HG03139 (cell line): ENCODE data around the gene SHISA9.

Source experiments
- ATAC-seq: cut with Tn5 transposase; IDR thresholded peaks from one replicate; pipeline ENCODE4 v1.9.1; 2021; ENCODE audit not compliant: unreplicated experiment

SHISA9 gene

DNA sequence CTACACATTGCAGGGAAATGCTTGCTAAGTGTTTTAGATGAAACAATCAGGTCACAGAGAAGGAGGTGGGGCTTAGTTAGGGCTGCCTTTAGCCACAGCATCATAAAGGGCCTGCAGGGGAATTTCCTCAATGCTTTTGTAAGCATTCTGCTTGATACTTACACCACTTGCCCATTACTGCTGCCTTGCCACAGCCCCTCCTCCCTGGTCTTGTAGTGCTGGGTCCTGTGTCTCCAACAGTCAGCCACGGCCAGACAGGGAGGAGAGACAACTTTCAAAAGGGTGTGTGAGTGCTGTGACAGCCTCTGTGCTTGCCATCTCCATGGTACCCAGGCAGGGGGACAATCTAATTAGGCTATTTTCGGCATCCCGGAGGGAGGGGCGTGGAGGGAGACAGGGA is 111.2 kb downstream of the SHISA9 start:
- ATAC-seq: no peak

DNA sequence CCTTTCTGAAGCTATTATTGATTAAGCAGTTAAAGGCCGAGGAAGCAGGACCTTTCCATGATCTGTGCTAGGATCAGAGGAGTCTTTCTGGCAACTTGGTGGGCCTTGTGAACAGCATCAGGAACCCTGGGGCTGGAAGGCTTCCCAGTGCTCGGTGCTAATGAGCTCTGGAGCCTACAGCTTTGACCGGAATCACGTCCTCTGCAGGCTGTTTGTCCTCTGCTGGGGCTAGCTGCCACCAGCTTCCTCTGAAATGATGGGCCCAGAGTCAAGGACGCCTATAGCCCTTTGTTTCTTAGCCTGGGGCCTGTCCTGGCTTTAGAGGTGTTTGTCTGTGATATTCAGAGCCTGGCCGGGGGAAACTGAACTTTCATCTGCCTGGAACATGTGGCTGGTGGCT is 111.6 kb downstream of the SHISA9 start:
- ATAC-seq: no peak

DNA sequence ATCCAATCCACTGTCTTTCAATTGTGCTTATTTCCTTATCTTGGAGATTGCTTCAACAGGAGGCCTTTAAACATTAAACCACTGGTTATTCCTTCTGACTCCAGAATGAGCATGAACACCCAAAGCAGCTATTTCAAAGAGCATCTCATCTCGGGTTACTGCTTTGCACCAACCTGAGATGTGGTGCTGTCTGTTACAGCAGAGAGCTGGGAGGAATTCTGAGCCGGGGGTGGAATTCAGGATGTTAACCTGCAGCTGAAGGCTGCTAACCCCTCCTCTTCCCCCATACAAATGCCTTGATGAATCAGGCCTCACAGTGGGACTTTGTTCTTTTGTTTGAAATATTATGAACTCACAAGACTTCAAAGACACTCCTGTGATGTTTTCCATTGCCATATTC is 113.1 kb downstream of the SHISA9 start:
- no peak for ATAC-seq

DNA sequence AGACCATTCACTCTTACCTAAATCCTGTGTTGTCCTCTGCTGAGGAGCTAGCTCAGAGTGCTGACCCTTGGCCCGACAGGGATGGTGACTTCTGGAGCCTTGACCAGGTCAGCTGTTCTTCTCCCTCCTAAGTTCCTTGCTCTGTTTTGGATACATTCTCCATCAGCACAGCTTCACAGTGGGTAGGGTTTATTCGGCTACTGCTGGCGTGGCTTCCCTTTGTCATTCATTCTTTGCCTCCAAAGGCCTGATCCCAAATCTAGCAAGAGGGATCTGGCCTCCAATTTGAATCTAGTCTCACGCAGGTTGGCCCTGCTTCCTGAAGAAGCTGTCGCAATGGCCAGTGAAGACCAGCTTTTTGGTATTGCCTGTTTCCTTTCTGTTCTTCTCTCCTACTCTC is 116.6 kb downstream of the SHISA9 start:
- ATAC-seq: no peak

DNA sequence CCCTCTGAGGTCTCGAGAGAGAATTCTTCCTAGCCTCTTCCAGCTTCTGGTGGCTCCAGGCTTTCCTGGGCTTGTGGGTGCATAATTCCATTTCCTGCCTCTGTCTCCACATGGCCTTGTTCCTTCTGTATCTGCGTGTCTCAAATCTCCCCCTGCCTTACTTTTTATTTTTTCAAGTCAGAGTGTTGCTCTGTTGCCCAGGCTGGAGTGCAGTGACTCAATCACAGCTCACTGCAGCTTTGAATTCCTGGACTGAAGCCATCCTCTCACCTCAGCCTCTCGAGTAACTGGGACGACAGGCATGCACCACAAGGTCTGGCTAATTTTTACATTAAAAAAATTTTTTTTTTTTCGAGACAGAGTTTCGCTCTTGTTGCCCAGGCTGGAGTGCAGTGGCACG is 120.6 kb downstream of the SHISA9 start:
- no peak for ATAC-seq

DNA sequence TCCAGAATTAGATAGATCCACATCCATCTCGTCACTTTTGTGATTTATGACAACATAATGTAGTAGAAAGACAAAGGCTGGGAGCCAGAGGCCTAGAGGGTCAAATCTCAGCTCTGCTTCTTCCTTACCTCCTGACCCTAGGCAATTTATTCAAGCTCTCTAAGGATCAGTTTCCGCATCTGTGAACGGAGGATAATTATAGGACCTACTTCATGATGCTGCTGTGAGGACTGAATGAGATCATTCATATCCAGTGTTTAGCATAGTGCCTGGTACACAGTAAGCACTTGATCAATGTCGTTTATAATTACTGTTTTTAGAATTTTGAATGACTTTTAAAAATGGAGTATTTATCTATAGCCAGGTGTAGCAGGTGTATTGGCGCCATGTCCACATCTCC is 128.4 kb downstream of the SHISA9 start:
- ATAC-seq: no peak

DNA sequence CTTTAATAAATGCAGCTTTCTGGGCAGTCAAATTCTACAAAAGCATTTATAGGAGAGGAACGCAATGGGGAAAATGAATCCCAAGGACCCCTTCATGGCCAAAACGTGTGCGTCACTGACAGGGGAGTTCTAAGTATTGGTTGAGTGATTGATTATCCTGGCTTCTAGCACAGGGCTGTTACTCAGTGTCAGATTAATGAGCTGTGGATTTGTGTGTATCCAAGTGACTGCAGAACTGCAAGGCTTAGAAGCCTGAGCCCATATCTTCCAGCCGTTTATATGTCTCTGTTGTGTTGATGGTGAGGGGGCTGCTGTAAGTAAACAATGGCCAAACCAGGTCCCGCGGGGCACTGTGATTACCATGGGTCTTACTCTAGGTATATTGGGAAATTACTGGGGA is 129.4 kb downstream of the SHISA9 start:
- no peak for ATAC-seq

DNA sequence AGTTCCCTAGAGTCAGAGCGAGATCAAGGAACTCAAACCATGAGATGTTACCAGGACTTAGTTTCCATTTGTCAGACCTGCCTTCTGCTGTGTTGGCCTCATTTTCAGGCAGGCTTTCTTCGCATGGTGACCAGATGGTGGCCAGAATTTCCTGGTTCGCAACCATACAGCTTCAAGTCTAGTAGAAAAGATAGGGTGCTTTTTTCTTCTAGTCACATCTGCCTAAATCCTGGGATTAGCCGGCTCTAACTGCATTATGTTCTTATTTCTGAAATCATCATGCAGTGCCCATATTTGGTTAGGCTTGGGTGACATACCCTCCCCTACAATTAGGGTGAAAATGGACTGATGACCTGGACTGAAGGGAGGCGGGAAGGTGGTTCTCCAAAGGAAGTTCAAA is 131.5 kb downstream of the SHISA9 start:
- ATAC-seq: no peak

DNA sequence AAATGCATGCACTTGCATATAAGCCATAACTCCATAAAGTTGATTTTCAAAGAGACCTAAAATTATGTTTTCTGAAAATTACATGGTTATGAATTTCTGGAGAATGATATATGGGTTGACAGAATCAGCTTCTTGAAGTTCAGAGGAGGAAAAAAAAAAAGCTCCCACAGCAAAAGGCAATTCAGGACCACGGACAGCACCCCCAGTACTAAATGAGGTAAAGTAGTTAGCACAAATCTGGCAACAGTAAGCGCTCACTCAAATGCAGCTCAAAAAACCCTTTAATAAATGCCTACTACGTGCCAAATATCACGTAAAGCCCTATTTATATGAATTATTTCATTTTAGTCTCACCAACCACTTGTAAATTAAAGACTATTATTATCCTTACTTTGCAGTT is 135.2 kb downstream of the SHISA9 start:
- ATAC-seq: no peak

DNA sequence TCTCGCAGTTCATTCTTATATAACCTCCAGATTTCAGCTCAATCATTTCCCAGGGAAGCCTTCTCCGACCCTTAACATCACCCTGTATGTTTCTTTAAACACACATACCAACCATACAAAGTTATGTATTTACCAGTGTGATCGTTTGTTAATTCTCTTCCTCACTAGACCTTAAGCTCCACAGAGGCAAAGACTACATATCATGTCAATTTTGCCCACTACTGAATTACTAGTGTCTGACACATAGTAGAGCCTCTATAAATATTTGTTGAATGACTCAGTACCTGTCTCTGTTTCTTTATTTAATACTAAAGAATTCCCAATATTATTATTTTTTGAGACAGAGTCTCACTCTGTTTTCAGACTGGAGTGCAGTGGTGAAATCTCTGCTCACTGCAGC is 137.2 kb downstream of the SHISA9 start:
- no peak for ATAC-seq

DNA sequence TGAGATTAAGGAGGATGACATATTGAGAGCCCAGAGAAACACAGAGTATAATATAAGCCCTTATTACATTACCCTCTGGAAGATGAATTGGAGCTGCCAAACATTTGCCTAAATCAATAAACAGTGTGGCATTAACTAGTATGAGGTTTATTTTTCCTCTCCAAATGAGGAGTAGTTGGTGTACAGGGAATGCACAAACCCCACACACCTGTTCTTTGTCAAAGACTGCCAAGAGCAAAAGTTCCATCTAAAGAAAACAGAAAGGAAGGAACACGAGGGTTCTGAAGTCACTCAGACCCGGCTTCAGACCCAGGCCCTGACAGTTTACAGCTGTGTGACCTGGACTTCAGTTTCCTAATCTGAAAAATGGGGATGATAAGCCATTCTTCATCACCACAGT is 138.1 kb downstream of the SHISA9 start:
- no peak for ATAC-seq

DNA sequence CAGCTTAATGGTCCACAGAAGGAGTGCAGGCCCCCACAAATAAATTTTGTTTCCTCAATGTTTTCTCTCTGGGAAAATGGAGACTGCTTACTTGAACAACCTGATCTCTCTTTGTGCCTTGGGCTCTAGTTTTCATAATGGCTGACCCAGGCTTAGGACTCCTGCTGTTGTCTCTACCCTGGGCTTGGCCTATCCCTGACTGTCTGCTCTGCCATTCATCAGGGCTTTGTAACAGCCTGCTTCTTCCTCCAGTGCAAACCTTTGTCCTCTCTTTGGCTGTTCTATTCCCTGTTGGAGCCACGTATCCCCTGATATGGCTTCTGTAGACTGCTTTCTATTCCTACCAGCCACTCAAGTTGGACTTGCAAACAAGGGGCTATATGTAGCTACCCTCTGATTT is 139.8 kb downstream of the SHISA9 start:
- ATAC-seq: no peak

DNA sequence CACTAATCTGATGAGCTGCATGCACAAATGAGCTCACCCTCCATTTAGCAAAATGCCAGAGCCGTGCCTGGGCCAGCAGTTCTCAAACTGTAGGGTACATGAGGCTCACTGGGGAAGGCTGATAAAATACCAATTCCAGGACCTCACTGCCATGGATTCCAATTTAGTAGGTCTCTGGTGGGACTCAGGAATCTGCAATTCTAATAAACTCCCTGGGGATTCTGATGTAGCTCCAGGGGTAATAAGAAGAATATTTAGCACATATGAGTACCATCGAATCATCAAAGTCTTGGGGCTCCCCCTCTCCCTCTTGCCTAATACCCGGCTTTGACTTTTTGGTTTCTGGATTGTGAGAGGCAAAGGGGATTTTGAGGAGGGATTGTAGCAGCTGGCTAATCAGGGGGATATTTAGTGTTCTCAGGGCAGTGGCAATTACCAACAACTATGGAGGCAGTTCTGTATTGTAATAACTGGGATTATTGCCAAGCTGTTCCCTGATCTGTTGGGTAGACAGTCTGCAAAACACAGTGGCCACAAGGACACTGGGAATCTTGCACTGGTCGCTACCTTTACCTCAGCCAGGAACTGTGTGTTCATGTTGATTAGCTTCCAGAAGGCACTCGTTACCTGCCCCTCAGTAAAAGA is 140.4 kb downstream of the SHISA9 start:
- no peak for ATAC-seq

DNA sequence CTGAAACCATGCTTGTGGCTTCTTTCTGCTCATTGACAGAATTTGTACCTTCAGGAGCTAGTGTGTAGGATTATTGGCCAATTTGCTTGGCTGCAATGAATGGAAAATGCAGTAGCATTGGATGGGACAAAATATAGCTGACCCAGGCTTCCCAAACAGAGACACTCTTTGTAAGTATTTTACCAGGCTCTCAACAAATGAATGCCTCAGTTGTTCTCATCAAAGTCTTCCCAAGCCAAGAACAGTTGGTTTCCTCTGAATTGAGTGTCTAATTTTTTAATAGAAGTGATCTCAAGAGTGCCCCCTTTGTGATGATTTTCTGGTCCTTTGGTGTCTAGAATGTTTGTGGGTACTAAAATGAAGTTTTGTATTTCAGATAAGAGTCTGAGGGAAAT is 140.9 kb downstream of the SHISA9 start:
- no peak for ATAC-seq

DNA sequence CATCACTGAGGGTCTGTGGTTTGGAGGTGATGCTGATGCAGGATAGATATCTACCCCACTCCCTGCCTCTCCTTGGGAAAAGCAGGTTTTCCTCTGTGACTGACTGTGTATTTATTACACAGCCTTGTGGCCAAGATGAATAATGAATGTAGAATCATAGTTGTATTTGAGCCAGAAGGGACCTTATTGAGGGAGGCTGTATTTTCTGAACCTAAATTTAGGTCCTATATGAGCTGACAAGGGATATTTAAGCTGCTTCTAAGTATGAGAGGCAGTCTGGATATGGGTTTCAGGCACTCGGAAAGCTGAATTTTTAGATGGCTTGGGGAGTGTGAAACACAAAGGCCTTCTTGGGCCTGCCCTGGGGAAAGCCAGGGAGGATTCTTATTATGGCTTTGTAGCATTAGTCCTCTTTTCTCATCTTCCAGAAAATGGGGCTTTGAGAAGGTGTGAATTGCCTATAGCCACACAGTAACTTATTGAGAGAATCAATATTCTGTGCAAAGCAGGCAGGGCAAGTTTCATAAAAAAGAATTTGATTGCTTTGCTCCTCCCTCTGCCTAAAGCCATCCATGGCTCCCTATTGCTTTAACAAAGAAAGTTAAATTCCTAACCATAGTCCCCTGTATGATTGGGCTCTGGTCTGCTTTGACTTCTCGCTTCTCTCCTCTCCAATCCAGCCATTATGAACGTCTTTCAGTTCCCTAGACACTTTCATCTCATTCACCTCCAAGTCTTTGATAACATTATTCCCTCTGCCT is 144.8 kb downstream of the SHISA9 start:
- ATAC-seq: no peak

DNA sequence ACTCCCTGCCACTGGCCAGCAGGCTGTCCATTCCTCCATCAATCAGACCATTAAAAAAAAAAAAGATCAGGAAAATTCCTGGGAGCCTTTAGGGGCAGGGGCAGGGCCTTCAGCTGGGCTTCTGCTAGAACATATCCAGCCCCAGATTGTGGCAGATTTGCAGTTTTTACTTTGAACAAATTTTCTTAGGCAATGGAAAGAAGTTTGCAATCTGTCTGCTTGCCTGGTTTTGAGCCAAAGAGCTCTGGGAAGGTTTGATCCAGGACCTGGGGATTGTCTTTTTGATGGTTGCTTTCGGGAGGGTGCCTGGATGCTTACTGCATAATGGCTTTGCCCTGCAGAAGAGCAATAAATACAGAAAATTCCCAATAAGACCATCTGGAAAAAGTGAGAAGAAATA is 145.9 kb downstream of the SHISA9 start:
- no peak for ATAC-seq

DNA sequence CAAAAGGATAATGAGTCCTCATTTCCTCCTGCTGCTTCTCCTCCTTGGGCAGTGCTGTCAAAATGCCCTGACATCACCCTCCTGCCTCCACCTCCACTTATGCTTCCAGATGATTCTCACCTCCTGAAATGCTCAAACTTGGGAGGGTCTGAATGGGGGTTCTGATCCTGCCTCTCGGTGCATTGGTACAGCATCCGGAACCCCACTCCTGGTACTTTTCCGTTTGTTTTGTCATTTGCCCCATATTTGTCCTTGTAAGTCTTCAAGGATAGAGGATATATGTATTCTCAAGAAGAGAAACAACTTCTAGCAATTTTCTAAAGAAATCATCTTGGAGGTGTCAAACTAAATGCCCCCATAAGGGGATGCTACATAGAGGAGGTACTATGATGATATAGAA is 148.3 kb downstream of the SHISA9 start:
- no peak for ATAC-seq

DNA sequence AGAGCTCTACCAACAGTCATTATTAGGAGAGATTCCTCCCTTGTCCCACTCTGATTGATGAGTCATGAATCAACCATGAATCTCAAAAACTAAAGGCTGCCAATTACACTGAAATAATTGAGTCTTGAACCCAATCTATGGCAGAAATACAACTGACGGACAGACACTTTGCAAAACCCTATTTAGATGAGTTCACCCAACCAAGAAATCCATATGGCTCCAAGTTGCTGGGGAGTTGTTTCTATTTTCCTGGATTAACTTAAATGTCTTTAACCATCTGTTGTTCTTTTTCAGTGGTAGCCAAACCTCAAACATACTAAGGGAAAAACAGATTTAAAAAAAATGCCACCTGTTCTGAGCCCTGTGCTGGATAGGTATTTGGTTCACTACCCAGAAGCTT is 151.0 kb downstream of the SHISA9 start:
- no peak for ATAC-seq

DNA sequence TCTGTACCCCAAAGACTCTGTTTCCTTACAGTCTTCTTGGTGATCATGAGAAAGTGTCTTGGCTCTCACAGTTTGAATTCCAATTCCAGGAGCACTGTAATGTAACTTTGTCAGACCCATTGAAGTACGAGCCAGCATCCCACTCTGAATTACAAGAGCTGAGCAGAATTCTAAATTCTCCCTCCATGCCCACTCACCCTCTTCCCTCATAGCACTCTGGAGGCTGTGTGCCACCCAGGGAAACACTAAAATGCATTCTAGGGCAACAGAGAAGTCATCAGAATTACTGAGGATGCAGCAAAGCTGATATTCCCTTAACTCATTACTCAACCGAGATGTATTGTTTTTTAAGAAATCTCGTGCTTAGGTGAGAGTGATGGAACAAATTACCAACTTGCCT is 154.1 kb downstream of the SHISA9 start:
- ATAC-seq: no peak

DNA sequence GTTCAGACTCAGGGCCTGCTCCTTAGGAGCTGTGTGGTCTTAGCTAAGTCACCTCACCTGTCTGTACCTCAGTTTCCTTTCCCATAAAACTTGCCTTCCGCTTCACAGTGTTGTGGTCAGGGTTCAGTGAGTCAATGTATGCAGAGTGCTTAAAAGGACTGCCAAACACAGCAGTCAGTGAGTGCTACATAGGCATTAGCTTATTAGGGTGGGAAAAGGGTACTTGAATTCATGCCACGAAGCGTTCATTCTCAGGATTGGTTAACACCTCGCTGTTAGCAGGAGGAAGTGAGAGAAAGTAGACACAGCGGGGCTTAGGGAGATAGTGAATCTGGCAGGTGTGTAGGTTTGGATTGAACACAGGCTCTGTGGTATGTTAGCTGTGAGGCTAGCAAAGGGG is 155.2 kb downstream of the SHISA9 start:
- ATAC-seq: no peak

DNA sequence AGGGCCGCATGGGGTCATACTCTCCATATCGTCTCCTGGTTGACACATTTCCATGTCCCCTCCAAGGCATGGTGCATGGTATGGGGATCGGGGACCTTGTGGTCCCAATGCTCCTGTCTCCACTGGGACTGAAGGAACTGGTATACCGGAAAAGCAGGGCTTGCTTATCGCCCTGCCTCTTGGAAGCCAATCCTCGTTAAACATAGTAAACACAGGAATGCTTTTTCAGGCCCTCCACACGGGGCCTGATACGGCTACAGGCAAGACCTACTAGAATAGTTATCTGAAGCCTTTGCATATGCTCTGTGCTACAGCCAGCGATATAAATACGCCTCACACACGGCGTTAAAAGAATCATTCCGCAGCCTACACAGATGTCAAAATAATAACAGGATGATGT is 159.5 kb downstream of the SHISA9 start:
- no peak for ATAC-seq

DNA sequence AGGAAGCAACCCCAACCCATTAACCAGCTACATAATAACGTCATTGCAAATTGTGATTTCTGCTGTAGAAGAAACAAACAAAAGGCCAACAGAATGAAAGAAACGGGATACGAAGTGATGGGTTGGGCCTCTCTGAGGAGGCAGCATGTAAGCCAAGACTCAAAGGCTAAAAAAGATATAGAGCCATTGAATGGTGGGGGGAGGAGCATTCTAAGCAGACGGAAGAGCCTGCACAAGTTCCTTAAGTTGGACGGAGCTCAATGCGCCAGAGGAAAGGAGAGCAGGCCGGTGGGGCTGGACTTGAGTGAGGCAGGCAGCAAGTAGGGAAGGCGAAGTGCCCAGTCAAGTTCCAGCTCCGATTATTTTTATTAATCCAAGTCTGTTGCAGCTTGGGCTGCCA is 160.3 kb downstream of the SHISA9 start:
- no peak for ATAC-seq

DNA sequence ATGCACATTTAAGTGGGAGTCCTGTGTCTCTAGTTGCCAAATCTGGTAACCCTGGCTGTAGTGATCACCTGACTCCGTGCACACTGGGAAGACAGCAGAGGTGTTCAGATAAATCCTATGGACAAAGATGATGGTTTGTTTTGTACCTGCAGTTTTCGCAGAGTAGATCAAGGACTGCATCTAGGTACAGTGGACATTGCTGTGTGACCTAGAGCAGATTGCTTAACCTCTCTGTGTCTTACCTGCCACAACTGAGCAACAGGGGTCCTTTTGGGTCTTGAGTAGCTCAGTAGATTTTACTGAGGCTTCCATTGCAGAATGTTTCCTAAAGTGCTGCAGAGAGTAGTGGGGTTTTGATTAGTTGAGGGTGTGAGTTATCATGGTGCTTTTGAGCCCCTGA is 160.8 kb downstream of the SHISA9 start:
- ATAC-seq: no peak
